ENCODE data around the gene RBM10. TPM values are rescaled to one million over a fixed set of nuclear protein-coding genes. Genes with fewer than 3 reads are reported as not detected.

Gene RBM10
- total RNA-seq, 1 donor from 2014 or later, result 61.9 TPM

DNA sequence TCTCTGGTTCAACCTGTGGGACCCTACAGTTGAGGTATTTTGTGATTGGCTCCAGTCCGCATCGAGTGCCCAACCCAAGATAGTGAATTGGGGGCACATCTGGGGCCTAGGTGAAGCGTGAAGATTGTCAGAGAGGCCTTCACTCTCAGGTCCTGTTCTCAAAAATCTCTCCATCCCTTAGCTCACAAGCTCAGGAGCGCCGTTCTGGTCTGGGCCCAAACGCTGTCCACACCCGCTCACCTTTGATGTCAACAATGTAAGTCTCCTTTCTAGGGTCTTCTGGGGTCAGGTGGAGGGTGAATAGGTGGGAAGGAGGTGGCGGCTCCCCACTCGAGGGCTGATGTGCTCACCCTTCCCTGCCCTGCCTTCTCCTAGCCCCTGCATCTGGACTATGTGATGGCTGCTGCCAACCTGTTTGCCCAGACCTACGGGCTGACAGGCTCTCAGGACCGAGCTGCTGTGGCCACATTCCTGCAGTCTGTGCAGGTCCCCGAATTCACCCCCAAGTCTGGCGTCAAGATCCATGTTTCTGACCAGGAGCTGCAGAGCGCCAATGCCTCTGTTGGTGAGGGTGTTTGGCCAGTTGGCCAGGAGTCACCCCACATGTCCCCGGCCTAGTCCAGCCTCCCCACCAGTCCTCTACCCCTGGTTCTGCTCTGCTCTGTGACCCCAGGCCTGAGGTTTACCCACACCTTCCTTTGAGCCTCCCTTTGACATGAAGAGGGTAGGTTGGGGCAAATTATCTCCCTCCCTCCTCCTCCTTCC lies 65.8 kb downstream of the RBM10 start:
- peaks cover 51% of the 10 kb centered on the region for H3K36me3 Mint-ChIP-seq
- H3K27ac Mint-ChIP-seq, result no peak overlapping the region
- no peak for DNase-seq (ENCODE audit: extremely low spot score, unreplicated experiment)
- no peaks in the 10 kb centered on the region for H3K27me3 Mint-ChIP-seq
- no peak for TF ChIP-seq CTCF (conservative IDR thresholded peaks at IDR 0.05)
- H3K4me3 Mint-ChIP-seq, result no peak overlapping the region
- no peaks in the 10 kb centered on the region for H3K9me3 Mint-ChIP-seq
- H3K4me1 Mint-ChIP-seq (ENCODE audit: unreplicated experiment), result no peaks in the 10 kb centered on the region

- TF ChIP-seq CTCF (conservative IDR thresholded peaks at IDR 0.05), result no peak
- Mint-ChIP-seq H3K27ac (no peak overlapping the region), H3K36me3 (peaks cover 37% of the 10 kb centered on the region), H3K27me3 (no peaks in the 10 kb centered on the region), H3K9me3 (no peaks in the 10 kb centered on the region), H3K4me1 (ENCODE audit: unreplicated experiment) (peaks cover 11% of the 10 kb centered on the region), H3K4me3 (no peak overlapping the region)
- DNase-seq (ENCODE audit: extremely low spot score, unreplicated experiment), result no peak
Observed at GRCh38 chrX:47212381-47213293, 67.6 kb downstream of the RBM10 start.

DNA sequence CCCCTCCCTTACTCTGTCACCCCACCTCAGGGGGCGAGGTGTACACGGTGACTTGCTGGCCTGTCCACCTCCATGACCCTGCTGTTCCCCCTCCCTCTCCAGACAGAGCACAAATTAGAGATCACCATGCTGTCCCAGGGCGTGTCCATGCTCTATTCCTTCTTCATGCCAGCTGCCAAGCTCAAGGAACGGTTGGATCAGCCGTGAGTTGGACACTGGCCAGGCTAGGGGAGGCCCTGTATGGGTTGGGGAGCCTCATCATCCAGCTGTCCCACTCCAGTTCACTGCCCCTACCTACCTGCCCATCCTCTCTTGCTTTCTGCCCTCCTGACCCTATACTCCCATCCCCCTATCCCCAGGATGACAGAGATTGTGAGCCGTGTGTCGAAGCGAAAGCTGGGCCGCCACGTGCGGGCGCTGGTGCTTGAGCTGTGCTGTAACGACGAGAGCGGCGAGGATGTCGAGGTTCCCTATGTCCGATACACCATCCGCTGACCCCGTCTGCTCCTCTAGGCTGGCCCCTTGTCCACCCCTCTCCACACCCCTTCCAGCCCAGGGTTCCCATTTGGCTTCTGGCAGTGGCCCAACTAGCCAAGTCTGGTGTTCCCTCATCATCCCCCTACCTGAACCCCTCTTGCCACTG lies 69.5 kb downstream of the RBM10 start:
- peaks cover 32% of the 10 kb centered on the region for H3K36me3 Mint-ChIP-seq
- TF ChIP-seq CTCF (conservative IDR thresholded peaks at IDR 0.05), result no peak
- H3K4me3 Mint-ChIP-seq, result no peak overlapping the region

GRCh38 chrX:47215291-47215900 lies 70.4 kb downstream of the RBM10 start:
- no peak overlapping the region for H3K4me3 Mint-ChIP-seq
- peaks cover 21% of the 10 kb centered on the region for H3K4me1 Mint-ChIP-seq (ENCODE audit: unreplicated experiment)
- TF ChIP-seq CTCF (conservative IDR thresholded peaks at IDR 0.05), result no peak
- no peak for DNase-seq (ENCODE audit: extremely low spot score, unreplicated experiment)
- H3K36me3 Mint-ChIP-seq, result peaks cover 40% of the 10 kb centered on the region
- peak overlapping the region; percentile 12 for H3K27ac Mint-ChIP-seq
- H3K9me3 Mint-ChIP-seq, result no peaks in the 10 kb centered on the region
- H3K27me3 Mint-ChIP-seq, result no peaks in the 10 kb centered on the region

More for the DNA sequence above, 69.5 kb downstream of the RBM10 start:
- no peaks in the 10 kb centered on the region for H3K27me3 Mint-ChIP-seq
- peak overlapping the region; percentile 12 for H3K27ac Mint-ChIP-seq
- DNase-seq (ENCODE audit: extremely low spot score, unreplicated experiment), result no peak
- H3K9me3 Mint-ChIP-seq, result no peaks in the 10 kb centered on the region
- peaks cover 13% of the 10 kb centered on the region for H3K4me1 Mint-ChIP-seq (ENCODE audit: unreplicated experiment)

DNA sequence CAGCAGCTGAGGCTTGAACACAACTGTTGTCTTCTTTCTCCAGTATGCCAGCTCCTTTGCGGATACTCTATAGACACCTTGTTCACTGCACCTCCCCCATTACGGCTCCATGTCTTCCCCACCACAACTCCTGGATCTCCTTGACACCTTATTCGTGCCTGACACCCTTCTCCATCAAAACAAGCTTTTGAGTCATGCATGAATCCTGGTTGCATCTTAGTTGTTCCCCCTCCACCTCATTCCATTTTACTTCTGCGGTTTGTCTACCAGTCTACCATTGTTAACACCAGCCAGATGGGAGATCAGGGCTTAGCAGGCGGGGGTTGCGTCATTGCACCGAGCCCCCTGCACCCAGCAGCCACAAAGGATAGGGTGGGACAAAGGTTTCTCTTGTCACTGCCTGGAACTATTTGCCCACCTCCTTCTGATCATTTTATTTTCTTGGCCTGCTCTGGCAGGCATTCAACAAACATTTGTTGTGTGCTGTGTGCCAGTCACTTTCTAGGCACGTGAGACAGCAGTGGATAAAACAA lies 71.4 kb downstream of the RBM10 start:
- H3K36me3 Mint-ChIP-seq, result peaks cover 43% of the 10 kb centered on the region
- no peaks in the 10 kb centered on the region for H3K9me3 Mint-ChIP-seq
- H3K4me1 Mint-ChIP-seq (ENCODE audit: unreplicated experiment), result peaks cover 31% of the 10 kb centered on the region

More for the DNA sequence above, 71.4 kb downstream of the RBM10 start:
- H3K27me3 Mint-ChIP-seq, result no peaks in the 10 kb centered on the region
- no peak for DNase-seq (ENCODE audit: extremely low spot score, unreplicated experiment)
- peak overlapping the region; percentile 98 for H3K4me3 Mint-ChIP-seq
- H3K27ac Mint-ChIP-seq, result peak overlapping the region; percentile 98
- TF ChIP-seq CTCF (conservative IDR thresholded peaks at IDR 0.05), result no peak

Data from type B pancreatic cell (in vitro differentiated cells).